ENCODE measurements around the gene OMA1. TPM values are rescaled to one million over a fixed set of nuclear protein-coding genes. Genes with fewer than 3 reads are reported as not detected.
"Not testable (repeated sequence)": the region's sequence is repeated elsewhere in the genome, so short reads cannot be mapped to it uniquely, and the experiment has no call there.

Gene OMA1
- total RNA-seq, result 9.8 and 27.8 TPM in 2 replicates

DNA sequence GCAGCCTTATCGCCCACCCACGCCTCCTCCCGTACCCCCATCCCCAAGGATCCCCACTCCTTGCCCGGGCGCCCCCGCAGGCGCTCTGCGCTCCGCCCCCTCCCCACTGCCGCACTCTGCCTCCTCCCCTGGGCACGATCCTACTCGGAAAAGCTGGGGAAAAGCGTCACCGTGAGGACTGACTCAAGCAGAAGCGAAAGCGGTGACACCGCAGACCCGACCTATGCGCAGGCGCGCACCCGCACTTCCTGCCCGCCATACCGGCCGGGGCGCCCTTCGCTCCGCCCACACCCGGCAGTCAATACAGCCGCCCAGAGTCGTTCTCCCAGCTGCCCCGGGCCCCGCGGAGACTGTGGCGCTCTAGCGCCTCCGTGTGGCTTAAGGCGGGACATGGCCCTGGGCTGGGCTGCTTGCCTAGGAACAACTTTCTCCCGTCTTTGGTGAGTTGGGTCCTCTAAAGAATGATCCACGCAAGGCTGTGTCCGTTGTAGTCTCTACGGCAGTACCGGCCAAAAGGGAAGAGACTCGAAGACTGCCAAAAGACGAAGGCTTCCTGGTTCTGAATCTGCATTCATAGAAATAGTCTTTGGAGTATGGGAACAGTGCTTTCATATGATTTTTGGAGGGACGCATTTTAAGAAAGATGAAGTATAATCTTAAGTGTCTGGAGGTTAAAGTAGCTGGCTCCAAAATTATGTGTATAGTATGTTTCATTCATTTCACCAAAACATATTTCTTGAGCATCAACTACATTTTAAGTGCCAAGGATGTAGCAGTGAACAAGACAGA lies at the start of gene OMA1:
Gene OMA1, minus strand, starts transcription at position 207 of the 789 bp plus-strand sequence. CDS start 7,432 bp downstream, outside the sequence.
- peak; percentile 99 for DNase-seq (ENCODE audit: low read depth in 2 of 2)

DNA sequence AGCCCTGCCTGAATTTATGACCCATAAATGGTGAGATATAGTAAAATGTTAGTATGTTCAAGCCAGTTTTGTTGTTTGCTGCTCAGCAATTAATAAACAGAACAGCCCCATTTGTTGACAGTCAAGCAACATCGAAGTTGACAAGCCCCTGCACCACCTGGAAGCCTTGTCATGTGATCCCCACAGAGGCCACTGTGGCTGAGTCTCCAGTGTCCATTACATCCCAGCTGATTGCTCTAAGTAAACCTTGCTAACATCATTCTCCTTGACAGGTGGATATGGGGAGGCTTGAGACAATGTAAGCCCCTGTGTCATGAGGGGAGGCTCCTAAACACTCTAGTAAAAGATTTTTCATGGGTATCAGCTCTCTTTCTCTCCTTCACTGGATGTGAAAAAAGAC lies 48.0 kb upstream of the OMA1 start:
- no peak for DNase-seq (ENCODE audit: low read depth in 2 of 2)

DNA sequence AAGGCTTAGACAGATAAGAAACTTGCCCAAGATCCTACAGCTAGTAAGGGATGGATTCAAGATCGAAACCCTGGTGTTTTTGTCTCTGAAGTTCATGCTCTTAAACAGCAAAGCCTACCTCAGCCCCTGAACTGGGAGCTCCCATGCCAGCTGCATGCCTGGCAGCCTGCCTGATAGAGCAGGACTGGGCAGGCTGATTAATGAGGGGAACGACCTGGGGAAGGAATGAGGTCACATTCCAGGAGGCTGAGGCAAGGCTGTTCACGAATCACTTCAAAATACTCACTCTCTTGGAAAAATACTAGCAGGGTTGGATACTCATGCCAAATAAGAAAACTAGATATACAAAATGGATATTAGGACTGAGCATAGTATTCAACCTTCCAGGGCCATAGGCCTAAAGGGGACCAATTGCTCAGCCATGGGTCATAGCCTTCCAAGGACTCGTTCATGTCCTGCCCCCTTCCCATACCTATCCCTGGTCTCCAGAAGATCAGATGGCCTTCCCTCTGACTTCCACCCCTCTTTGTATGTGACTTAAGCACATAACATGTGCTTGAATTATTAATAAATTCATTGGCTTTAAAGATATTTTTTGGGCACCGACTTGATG lies 46.1 kb upstream of the OMA1 start:
- DNase-seq (ENCODE audit: low read depth in 2 of 2), result peak; percentile 77 to 97

DNA sequence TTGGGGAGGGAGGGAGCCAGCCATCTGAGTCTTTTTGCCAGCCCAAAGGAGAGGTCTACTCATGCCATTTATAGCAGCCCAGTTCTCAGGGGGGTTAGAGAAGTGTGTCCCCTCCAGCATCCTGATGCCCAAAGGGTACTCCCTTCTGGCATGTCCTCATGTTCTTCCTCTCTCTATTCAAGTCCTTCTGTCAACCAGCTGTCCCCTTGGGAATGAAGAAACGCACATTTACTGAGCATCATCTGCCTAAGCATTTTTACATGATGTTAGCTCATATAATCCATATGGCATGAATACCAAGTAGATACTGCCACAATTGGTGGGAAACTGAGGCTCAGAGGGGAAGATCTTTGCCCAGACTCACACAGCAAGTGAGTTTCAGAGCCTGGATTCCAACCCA lies 45.3 kb upstream of the OMA1 start:
- DNase-seq (ENCODE audit: low read depth in 2 of 2), result no peak

DNA sequence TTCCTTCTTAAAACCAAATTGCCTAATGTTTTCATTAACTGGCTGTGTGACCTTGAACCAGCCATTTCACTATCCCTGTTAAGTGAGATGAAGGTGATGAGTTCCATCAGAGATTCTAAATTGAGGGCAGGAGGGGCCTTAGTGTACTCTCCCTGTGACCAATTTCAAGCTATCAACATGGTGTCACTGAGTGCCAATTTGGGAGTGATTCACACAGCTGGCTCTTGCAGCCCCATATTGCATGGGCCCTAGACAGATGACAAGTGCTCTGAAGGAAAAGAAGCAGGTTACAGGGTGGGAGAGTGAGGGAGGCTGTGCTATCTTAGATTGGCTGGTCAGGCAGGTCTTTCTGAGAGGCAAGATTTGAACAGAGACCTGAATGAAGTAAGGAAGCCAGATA lies 43.5 kb upstream of the OMA1 start:
- no peak for DNase-seq (ENCODE audit: low read depth in 2 of 2)

DNA sequence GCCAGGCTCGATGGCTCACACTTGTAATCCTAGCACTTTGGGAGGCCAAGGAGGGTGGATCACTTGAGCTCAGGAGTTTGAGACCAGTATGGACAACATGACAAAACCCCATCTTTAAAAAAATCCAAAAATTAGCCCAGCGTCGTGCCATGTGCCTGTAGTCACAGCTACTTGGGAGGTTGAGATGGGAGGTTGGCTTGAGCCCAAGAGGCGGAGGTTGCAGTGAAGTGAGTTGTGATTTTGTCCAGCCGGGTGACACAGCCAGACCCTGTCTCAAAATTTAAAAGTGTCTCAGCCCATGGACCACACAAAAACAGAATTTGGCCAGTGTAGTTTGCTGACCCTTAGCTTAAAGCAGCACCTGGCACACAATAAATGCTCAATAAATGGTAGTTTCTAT lies 41.9 kb upstream of the OMA1 start:
- no peak for DNase-seq (ENCODE audit: low read depth in 2 of 2)

DNA sequence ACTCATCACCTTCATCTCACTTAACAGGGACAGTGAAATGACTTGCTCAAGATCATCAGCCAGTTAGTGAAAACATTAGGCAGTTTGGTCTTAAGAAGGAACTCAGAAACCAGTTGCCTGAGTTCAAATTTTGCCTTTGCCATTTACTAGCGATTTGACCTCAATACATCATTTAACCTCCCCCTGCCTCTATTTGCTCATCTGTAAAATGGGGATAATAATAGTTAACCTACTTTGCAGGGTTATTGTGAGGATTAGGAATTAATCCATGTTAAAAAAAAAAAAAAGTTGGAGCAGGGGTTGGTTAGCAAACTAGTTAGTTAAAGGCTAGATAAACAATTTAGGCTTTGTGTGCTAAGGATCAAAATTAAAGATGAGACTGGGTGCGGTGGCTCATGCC lies 41.1 kb upstream of the OMA1 start:
- DNase-seq (ENCODE audit: low read depth in 2 of 2), result no peak

DNA sequence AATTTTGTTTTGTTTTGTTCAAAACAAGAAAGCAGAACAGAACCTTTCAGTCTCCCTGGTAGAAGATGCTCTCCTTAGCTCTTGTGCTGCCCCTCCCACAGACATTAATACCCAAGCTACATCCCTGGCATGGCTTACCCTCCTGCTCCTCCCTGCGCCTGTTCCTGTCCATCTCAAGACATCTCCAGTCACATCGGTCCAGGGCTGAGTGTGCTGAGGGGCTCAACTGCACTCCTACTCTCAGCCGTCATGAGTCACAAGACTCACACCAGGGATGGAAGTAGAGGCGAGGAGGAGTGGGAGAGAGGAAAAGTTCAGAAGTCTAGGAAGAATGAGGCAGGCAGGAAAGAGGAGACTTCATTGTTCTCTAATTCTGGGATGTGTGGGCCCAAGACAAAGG lies 39.7 kb upstream of the OMA1 start:
- DNase-seq (ENCODE audit: low read depth in 2 of 2), result peak in 1 of 2 donors; percentile 78

DNA sequence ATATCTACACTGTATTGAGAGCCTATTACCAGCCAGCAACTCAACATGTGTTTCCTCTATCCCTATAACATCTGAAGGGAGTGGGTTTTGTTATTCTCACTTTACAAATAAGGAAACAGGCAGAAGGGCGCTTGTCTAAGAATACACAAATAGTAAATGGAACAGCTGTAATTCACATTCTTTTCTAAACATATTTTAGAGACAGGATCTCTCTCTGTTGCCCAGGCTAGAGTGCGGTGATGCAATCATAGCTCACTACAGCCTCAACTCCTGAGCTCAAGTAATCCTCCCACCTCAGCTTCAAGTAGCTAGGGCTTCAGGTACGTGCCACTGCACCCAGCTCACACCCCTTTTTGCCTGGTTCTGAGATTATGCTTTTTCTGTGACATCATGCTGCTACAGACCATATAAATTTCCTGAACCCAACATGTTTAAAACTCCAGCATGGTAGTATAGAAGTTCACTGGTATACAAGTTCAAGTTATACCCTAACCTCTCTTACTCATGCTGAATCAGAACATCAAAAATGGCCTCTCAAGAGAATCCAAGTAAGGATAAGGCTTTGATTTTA lies 39.1 kb upstream of the OMA1 start:
- DNase-seq (ENCODE audit: low read depth in 2 of 2), result peak in 1 of 2 donors; percentile 58

DNA sequence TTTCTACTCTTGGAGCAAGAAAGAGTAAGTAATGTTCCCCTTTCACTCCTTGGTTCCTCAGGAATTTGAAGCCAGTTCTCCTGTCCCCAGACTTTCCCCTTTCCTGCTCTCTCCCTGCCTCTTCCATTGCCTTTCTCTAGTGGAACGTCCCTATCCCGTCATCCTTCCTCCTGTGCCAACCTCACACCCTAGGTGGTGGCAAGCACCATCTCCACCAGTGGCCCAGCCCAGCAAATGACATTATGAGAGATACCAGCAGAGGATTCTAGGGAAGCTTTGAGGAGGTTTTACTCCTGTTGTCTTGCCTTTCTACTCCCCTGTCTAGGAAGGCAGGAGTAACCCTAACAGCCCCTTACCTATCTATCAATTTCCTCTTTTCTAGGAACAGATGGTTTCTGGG lies 38.6 kb upstream of the OMA1 start:
- DNase-seq (ENCODE audit: low read depth in 2 of 2), result no peak

DNA sequence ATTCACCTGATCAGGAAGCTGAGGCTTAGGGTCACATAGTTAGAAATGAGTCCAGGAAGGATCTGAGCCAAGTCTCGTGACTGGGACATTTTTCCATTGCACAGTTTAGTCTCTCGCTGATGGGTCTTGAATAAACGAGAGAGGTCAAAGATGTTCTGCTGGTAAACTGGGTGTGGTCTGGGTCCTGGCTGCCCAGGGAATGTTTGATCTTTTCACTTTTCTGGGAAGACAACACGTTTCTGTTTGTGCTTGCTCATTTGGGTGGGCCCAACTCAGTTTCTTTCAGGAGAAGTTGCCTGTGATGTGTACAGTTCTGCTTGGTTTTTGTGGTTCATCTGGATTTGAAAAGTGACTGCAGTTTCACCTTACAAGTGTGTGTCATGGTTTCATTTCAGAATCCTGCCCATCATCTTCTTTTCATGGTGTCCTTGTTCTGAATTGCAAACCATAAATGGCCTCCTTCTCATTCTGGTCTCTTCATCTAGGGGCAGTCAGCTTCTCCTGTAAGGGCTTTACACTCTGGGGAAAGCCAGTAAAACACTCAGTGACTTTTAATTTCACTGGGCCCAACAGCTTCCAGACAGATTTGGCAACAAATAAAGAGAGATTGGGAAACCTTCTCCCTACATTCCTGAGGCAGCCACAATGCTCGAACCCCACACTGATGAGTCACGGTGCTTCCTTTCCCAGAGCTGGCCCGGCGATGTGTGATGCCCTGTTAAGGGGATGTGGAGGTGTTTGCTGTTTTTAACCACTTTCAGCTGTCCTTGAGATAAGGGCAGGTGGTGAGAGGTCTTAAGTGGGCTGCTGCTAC lies 37.8 kb upstream of the OMA1 start:
- DNase-seq (ENCODE audit: low read depth in 2 of 2), result peak; percentile 92 to 93

DNA sequence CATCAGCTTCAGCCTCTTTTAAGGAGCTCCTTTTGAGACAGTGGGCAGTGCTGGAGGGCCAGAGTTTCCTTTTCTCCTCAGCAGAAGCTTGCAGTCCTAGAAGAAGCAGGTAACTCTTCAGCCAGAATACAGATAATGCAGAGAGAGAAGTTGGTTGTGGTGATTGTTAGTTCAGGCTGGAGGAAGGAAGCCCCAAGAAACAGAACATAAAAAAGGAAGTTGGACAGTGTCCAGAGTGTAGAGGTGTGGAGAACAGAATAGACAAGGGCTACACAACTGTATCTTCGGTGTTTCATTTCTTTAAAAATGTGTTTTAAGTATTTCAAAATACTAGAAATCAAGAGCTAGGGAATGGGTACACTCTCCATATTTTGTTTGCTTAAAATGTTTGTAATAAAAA lies 37.0 kb upstream of the OMA1 start:
- DNase-seq (ENCODE audit: low read depth in 2 of 2), result peak; percentile 33 to 58

DNA sequence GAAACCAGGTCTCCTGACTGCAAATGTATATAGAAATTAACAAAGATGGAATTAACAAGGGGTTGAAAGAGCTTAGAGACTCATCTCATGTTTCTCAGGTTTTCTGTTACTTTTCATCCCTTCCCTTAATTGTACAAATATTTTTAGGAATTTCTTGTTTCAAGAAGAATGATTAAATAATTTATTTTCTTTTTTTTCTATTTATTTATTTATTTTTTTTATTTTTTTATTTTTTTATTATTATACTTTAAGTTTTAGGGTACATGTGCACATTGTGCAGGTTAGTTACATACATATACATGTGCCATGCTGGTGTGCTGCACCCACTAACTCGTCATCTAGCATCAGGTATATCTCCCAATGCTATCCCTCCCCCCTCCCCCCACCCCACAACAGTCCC lies 35.6 kb upstream of the OMA1 start:
- not testable (repeated sequence) for DNase-seq (ENCODE audit: low read depth in 2 of 2)

DNA sequence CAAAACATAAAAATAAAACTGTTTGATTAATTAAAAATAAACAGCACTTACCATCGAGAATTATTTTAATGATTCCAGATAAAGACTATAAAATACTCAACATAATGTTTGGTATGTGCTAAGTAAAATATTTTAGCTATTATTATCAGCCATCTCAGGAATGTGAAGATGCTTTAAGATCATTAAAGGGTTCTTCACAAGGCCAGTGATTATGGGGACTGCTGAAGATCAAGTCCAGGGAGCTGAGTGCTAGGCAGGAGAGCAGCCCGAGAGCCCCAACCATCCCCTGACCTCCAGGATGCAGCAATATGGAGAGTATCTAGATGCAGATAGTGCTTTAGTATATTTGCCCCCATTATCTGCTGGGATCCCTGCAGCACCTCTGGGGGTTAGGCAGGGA lies 35.1 kb upstream of the OMA1 start:
- DNase-seq (ENCODE audit: low read depth in 2 of 2), result no peak

DNA sequence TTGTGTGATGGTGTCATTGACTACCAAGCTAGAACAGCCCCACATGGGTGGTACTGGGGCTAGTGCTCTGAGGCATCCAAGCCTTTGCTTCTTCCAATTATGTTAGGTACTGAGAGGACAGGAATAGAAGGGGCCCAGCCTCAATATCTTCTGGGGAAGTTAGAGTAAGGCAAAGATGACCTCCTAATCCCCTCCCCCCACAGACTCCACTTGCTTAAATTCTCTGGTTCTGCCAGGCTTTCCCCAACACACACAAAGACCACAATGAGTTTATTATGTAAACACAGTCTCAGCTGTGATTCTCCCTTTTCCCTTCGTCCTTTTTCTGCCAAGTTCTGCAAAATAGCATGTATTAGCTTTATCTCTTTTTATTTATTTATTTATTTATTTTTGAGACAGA lies 33.7 kb upstream of the OMA1 start:
- DNase-seq (ENCODE audit: low read depth in 2 of 2), result no peak

DNA sequence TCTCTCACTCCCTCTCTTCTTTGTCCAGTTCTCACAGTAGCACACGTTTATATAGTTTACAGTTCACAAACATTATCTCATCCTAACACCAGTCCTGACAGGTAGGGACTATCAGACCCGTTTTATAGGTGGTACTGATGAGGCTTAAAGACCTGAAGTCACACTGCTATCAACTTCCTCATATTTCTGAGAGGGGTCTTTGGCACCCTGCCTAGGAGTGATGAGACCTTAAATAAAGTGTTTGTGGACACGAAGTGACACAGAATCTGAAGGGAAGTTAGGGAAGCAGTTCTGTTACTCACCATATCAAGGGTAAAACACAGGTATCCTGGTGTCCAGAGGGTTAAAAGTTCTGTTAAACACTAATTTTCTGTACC lies 31.1 kb upstream of the OMA1 start:
- DNase-seq (ENCODE audit: low read depth in 2 of 2), result no peak

DNA sequence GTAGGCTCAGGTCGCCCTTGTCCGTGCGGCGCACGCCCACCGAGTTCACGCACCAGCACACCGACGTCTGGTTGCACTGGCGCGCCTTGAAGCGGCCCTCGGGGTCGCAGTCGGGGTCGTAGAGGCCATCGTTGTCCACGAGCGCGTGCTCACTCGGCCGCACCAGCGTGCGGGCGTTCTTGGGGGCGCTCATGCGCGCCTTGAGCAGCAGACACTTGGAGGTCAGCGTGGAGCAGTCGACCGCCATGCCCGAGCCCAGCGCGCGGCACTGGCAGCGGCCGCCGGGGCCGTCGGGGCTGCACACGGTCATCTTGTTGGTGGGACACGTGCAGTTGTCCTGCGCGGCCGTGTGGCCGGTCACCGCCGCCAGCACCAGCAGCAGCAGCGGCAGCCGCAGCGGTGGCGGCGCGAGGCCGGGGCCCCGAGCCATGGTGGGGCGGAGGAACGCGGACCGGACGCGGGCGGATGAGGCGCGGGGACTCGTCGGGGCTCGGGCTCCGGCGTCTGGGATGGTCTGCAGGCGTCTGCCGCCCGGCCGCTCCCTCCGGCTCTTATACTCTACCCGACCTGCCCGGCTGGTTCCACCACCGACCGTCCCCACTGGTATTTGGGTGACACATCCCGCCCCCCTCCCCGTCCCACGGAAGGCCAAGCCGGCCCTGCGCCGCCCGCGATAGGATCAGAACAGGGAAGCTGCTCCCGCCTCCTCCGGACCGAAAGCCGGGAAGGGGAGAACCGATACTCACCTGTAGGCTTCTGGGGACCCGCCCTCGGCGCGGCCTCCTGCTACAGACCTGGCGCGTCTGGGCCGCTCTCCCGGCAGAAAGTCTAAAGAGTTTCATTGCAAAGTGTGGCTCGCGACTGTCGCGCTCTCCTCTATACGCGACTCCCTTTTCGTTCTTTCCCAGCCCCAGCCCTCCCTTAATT lies 30.5 kb upstream of the OMA1 start, which contains the start of gene TACSTD2:
Gene TACSTD2, minus strand, starts transcription at position 526 of the 927 bp plus-strand sequence. Its CDS starts 96 bp downstream, at position 430.
- peak; percentile 54 to 61 for DNase-seq (ENCODE audit: low read depth in 2 of 2)

DNA sequence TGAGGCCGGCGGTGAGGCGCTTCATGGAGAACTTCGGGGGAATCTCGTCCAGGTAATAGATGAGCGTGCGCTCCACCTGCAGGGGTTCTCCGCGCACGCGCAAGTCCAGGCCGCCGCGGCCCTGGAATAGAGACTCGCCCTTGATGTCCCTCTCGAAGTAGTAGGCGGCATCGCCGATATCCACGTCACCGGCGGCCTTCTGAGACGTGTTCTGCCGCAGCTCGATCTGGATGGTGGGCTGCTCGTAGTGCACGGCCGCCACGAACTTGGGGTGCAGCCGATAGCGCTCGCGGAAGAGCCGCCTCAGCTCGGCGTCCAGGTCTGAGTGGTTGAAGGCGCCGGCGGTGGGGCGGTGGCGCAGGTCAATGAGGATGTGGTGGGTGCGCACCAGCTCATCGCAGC lies 29.8 kb upstream of the OMA1 start:
- DNase-seq (ENCODE audit: low read depth in 2 of 2), result peak in 1 of 2 donors; percentile 37

DNA sequence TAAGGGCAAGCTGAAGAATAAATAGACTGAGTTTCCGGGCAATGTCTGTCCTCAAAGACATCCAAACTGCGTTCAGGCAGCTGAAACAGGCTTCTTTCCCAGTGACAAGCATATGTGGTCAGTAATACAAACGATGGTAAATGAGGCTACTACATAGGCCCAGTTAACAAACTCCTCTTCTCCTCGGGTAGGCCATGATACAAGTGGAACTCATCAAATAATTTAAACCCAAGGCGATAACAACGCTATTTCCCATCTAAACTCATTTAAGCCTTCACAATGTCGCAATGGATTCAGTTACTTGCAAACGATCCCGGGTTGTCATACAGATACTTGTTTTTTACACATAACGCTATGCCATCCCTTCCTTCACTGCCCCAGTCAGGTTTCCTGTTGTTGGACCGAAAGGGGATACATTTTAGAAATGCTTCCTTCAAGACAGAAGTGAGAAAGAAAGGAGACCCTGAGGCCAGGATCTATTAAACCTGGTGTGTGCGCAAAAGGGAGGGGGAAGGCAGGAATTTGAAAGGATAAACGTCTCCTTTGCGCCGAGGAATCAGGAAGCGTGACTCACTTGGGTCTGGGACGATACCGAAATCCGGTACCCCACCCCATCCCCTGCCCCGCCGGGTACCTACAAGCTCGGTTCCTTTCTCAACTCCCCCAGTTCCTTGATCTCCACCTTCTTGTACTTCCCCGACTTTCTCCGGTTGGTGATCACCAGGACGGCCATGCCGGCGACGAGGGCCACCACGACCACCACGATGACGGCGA lies 29.2 kb upstream of the OMA1 start:
- peak; percentile 23 to 76 for DNase-seq (ENCODE audit: low read depth in 2 of 2)

DNA sequence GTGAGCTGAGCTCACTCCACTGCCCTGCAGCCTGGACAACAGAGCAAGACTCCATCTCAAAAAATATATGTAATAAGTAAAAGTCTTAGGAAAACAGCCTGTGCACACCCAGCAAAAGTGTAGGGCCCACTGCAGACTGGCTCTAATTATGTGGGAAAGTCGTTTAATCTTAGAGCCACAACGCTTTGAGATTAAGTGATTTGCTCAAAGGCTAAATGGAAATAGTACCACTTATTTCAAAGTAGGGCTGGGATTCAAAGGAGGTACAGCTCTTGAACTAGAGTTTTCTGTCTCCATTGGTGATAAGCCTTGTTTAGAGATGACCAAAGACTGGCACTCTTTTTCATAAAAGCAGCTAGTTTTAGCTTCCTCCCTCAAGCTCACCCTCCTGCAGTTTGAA lies 28.3 kb upstream of the OMA1 start:
- DNase-seq (ENCODE audit: low read depth in 2 of 2), result no peak
